Stomach smooth muscle (tissue), 2 donors: Measurements from ENCODE around the gene ETFB.

Experiments used
- H3K27ac ChIP-seq: one replicate; pipeline ENCODE4 v1.7.0; 2013; ENCODE audit warnings: mild to moderate bottlenecking, low read length, inconsistent platforms
- H3K27me3 ChIP-seq, 2 donors: one replicate each; pipeline ENCODE4 v1.7.0; 2013; ENCODE audit warnings: low read length in 2 of 2; ENCODE audit not compliant: insufficient read depth in 2 of 2, control insufficient read depth in 1 of 2
- H3K36me3 ChIP-seq, 2 donors: one replicate each; pipeline ENCODE4 v1.7.0; 2013; ENCODE audit warnings: low read length in 2 of 2; ENCODE audit not compliant: control insufficient read depth in 2 of 2, insufficient read depth in 2 of 2
- H3K4me1 ChIP-seq: one replicate; pipeline ENCODE4 v1.7.0; 2013; ENCODE audit warnings: low read length; ENCODE audit not compliant: control insufficient read depth, insufficient read depth
- H3K4me3 ChIP-seq, 2 donors: one replicate each; pipeline ENCODE4 v1.7.0; 2013; ENCODE audit warnings: low read length in 2 of 2
- H3K9ac ChIP-seq, 2 donors: one replicate each; pipeline ENCODE4 v1.7.0; 2013; ENCODE audit warnings: low read length in 2 of 2, mild to moderate bottlenecking in 1 of 2
- H3K9me3 ChIP-seq, 2 donors: one replicate each; pipeline ENCODE4 v1.7.0; 2013; ENCODE audit warnings: low read length in 2 of 2; ENCODE audit not compliant: control insufficient read depth in 2 of 2
- donor health status: healthy.
- donor health status: Pancreatic carcinoma.

ETFB gene

GRCh38 chr19:51337861-51338562 is 28.2 kb downstream of the ETFB start:
- no peaks in the 10 kb centered on the region for H3K36me3 ChIP-seq
- H3K4me1 ChIP-seq: peaks cover 23% of the 10 kb centered on the region
- no peak overlapping the region for H3K4me3 ChIP-seq
- peak overlapping the region; percentile 74 for H3K27ac ChIP-seq
- no peaks in the 10 kb centered on the region for H3K9me3 ChIP-seq
- no peak overlapping the region for H3K9ac ChIP-seq
- H3K27me3 ChIP-seq: no peaks in the 10 kb centered on the region

GRCh38 chr19:51337141-51337860 is 28.9 kb downstream of the ETFB start:
- no peaks in the 10 kb centered on the region for H3K36me3 ChIP-seq
- H3K4me1 ChIP-seq: peaks cover 23% of the 10 kb centered on the region
- no peaks in the 10 kb centered on the region for H3K27me3 ChIP-seq
- H3K9me3 ChIP-seq: no peaks in the 10 kb centered on the region
- no peak overlapping the region for H3K4me3 ChIP-seq
- H3K27ac ChIP-seq: no peak overlapping the region
- no peak overlapping the region for H3K9ac ChIP-seq

GRCh38 chr19:51333836-51334460 is 32.2 kb downstream of the ETFB start:
- no peaks in the 10 kb centered on the region for H3K4me1 ChIP-seq
- no peak overlapping the region for H3K9ac ChIP-seq
- H3K9me3 ChIP-seq: peaks cover 0 to 4% of the 10 kb centered on the region in 2 donors
- H3K27ac ChIP-seq: no peak overlapping the region
- H3K36me3 ChIP-seq: peaks cover 0 to 4% of the 10 kb centered on the region in 2 donors
- H3K4me3 ChIP-seq: no peak overlapping the region
- peaks cover 0 to 5% of the 10 kb centered on the region in 2 donors for H3K27me3 ChIP-seq

GRCh38 chr19:51331716-51332115 is 34.5 kb downstream of the ETFB start:
- H3K36me3 ChIP-seq: peaks cover 0 to 4% of the 10 kb centered on the region in 2 donors
- H3K27me3 ChIP-seq: peaks cover 13 to 20% of the 10 kb centered on the region in 2 donors
- no peak overlapping the region for H3K27ac ChIP-seq
- H3K4me1 ChIP-seq: no peaks in the 10 kb centered on the region
- H3K9ac ChIP-seq: no peak overlapping the region
- H3K4me3 ChIP-seq: no peak overlapping the region
- H3K9me3 ChIP-seq: peaks cover 0 to 4% of the 10 kb centered on the region in 2 donors

GRCh38 chr19:51331193-51331592 is 35.0 kb downstream of the ETFB start:
- Histone ChIP-seq H3K9me3 (peaks cover 0 to 4% of the 10 kb centered on the region in 2 donors), H3K27ac (no peak overlapping the region), H3K36me3 (peaks cover 0 to 4% of the 10 kb centered on the region in 2 donors), H3K4me1 (no peaks in the 10 kb centered on the region), H3K9ac (no peak overlapping the region), H3K27me3 (peaks cover 14 to 21% of the 10 kb centered on the region in 2 donors), H3K4me3 (no peak overlapping the region)

GRCh38 chr19:51330366-51330765 is 35.8 kb downstream of the ETFB start:
- Histone ChIP-seq H3K27ac (no peak overlapping the region), H3K27me3 (peaks cover 21 to 28% of the 10 kb centered on the region in 2 donors), H3K4me3 (no peak overlapping the region), H3K9ac (no peak overlapping the region), H3K9me3 (peaks cover 0 to 4% of the 10 kb centered on the region in 2 donors), H3K36me3 (peaks cover 0 to 4% of the 10 kb centered on the region in 2 donors), H3K4me1 (no peaks in the 10 kb centered on the region)

- Histone ChIP-seq H3K27me3 (peaks cover 21 to 28% of the 10 kb centered on the region in 2 donors), H3K9ac (no peak overlapping the region), H3K27ac (no peak overlapping the region), H3K4me1 (no peaks in the 10 kb centered on the region), H3K9me3 (peaks cover 0 to 4% of the 10 kb centered on the region in 2 donors), H3K4me3 (no peak overlapping the region), H3K36me3 (peaks cover 0 to 4% of the 10 kb centered on the region in 2 donors)
Measured at GRCh38 chr19:51329411-51329810, 36.8 kb downstream of the ETFB start.

GRCh38 chr19:51327066-51328001 is 38.9 kb downstream of the ETFB start:
- H3K27me3 ChIP-seq: peaks cover 21 to 36% of the 10 kb centered on the region in 2 donors
- H3K4me3 ChIP-seq: no peak overlapping the region
- H3K36me3 ChIP-seq: peaks cover 0 to 4% of the 10 kb centered on the region in 2 donors
- H3K9ac ChIP-seq: no peak overlapping the region
- H3K27ac ChIP-seq: no peak overlapping the region
- H3K4me1 ChIP-seq: no peaks in the 10 kb centered on the region
- peaks cover 0 to 4% of the 10 kb centered on the region in 2 donors for H3K9me3 ChIP-seq

GRCh38 chr19:51326216-51327065 is 39.7 kb downstream of the ETFB start:
- H3K4me1 ChIP-seq: no peaks in the 10 kb centered on the region
- H3K4me3 ChIP-seq: no peak overlapping the region
- no peak overlapping the region for H3K9ac ChIP-seq
- no peak overlapping the region for H3K27ac ChIP-seq
- H3K9me3 ChIP-seq: peaks cover 0 to 7% of the 10 kb centered on the region in 2 donors
- H3K36me3 ChIP-seq: peaks cover 0 to 4% of the 10 kb centered on the region in 2 donors
- H3K27me3 ChIP-seq: peaks cover 21 to 42% of the 10 kb centered on the region in 2 donors
